WTC11 (cell line): ENCODE data around the gene TSC22D4. TPM values are rescaled to one million over a fixed set of nuclear protein-coding genes. Genes with fewer than 3 reads are reported as not detected.

Experiments used
- ATAC-seq: fragments of 200-7000 bp; cut with Tn5 transposase; 2 replicates; pipeline ENCODE4 v1.10.0; 2021; ENCODE audit warnings: mild to moderate bottlenecking, moderate library complexity
- CTCF ChIA-PET: fragments of 300-600 bp; sonication (Branson Sonifier 250); formaldehyde crosslinking; loops from one replicate; lab custom pipeline; 2021; ENCODE audit warnings: antibody characterized with exemption; lab: Charles Lee
- POLR2A ChIA-PET: fragments of 350-600 bp; sonication (Branson Sonifier 250); formaldehyde crosslinking; loops from one replicate; lab custom pipeline; 2021; ENCODE audit warnings: antibody characterized with exemption; lab: Charles Lee
- DNase-seq: peaks from one replicate; pipeline ENCODE4 v3.0.0; 2021; ENCODE audit warnings: low spot score
- H3K27ac Mint-ChIP-seq: 2 replicates; pipeline ENCODE4 v1.8.0; 2021; ENCODE audit warnings: mixed read lengths
- H3K27me3 Mint-ChIP-seq: 2 replicates; pipeline ENCODE4 v1.8.0; 2021; ENCODE audit warnings: low read depth, mild to moderate bottlenecking, moderate library complexity, mixed read lengths
- H3K36me3 Mint-ChIP-seq: 2 replicates; pipeline ENCODE4 v1.8.0; 2021; ENCODE audit warnings: mixed read lengths
- H3K4me1 Mint-ChIP-seq: 2 replicates; pipeline ENCODE4 v1.8.0; 2022; ENCODE audit warnings: mixed read lengths
- H3K4me3 Mint-ChIP-seq: 2 replicates; pipeline ENCODE4 v1.8.0; 2021; ENCODE audit warnings: mild to moderate bottlenecking, moderate library complexity, mixed read lengths
- H3K9me3 Mint-ChIP-seq: 2 replicates; pipeline ENCODE4 v1.8.0; 2021; ENCODE audit warnings: mixed read lengths
- AR ChIP-seq: fragments of 250-450 bp; sonication (Bioruptor Pico); IDR thresholded peaks from 2 replicates; pipeline ENCODE4 v1.9.0; 2021; ENCODE audit warnings: mild to moderate bottlenecking
- CBFB ChIP-seq: sonication (generic); formaldehyde crosslinking; IDR thresholded peaks from 2 replicates; pipeline ENCODE4 v1.8.1; 2022; ENCODE audit warnings: mild to moderate bottlenecking, low read depth, missing genetic modification reagents
- CREM ChIP-seq: sonication (generic); formaldehyde crosslinking; IDR thresholded peaks from 2 replicates; pipeline ENCODE4 v1.8.1; 2022; ENCODE audit warnings: mild to moderate bottlenecking, missing genetic modification reagents, moderate library complexity
- E2F4 ChIP-seq: sonication (generic); formaldehyde crosslinking; IDR thresholded peaks from 2 replicates; pipeline ENCODE4 v1.8.1; 2022; ENCODE audit warnings: low read depth, mild to moderate bottlenecking, moderate library complexity, missing genetic modification reagents, borderline replicate concordance
- FOXP1 ChIP-seq: sonication (generic); formaldehyde crosslinking; IDR thresholded peaks from 2 replicates; pipeline ENCODE4 v1.8.0; 2022; ENCODE audit warnings: missing genetic modification reagents, mild to moderate bottlenecking, moderate library complexity, borderline replicate concordance
- HMGXB4 ChIP-seq: sonication (generic); formaldehyde crosslinking; IDR thresholded peaks from 2 replicates; pipeline ENCODE4 v1.8.1; 2023; ENCODE audit warnings: mild to moderate bottlenecking, moderate library complexity, missing genetic modification reagents
- KAT7 ChIP-seq: sonication (generic); formaldehyde crosslinking; IDR thresholded peaks from 2 replicates; pipeline ENCODE4 v1.8.1; 2023; ENCODE audit warnings: missing genetic modification reagents, mild to moderate bottlenecking, borderline replicate concordance
- MLX ChIP-seq: sonication (generic); formaldehyde crosslinking; IDR thresholded peaks from 2 replicates; pipeline ENCODE4 v1.8.1; 2023; ENCODE audit warnings: mild to moderate bottlenecking, missing genetic modification reagents, moderate library complexity
- PRDM15 ChIP-seq: sonication (generic); formaldehyde crosslinking; IDR thresholded peaks from 2 replicates; pipeline ENCODE4 v1.8.0; 2022; ENCODE audit warnings: missing genetic modification reagents
- ZNF219 ChIP-seq: sonication (generic); formaldehyde crosslinking; IDR thresholded peaks from 2 replicates; pipeline ENCODE4 v1.8.0; 2023; ENCODE audit warnings: missing genetic modification reagents, mild to moderate bottlenecking, borderline replicate concordance
- ZNF281 ChIP-seq: sonication (generic); formaldehyde crosslinking; IDR thresholded peaks from 2 replicates; pipeline ENCODE4 v1.8.0; 2023; ENCODE audit warnings: mild to moderate bottlenecking, missing genetic modification reagents
- ZNF317 ChIP-seq: sonication (generic); formaldehyde crosslinking; IDR thresholded peaks from 2 replicates; pipeline ENCODE4 v1.8.1; 2023; ENCODE audit warnings: low read depth, mild to moderate bottlenecking, moderate library complexity, missing genetic modification reagents, borderline replicate concordance
- total RNA-seq: library from RNA; stranded (reverse); gene quantifications from 3 replicates; pipeline ENCODE4 v1.2.3, GENCODE V29; 2021

Gene TSC22D4
- total RNA-seq, 1 experiment from 2014 or later: 34.5 TPM

- peak; percentile 62 for DNase-seq
- H3K4me1 Mint-ChIP-seq: peaks cover 20% of the 10 kb centered on the region
- peak overlapping the region; percentile 49 for H3K4me3 Mint-ChIP-seq
- TF ChIP-seq CREM: no peak
- no peak for TF ChIP-seq ZNF281 (CRISPR knock-in tag)
- peak; percentile 63; the same call in 1 of the 2 replicates for TF ChIP-seq HMGXB4
- no peak for TF ChIP-seq ZNF317
- no peak for TF ChIP-seq FOXP1
- POLR2A ChIA-PET: interaction anchor here (0.6 kb wide), 2 partner anchors 350 to 1830 kb away, joined by 3 read pairs; partner anchors contain the start of gene EPHB4
- CTCF ChIA-PET: interaction anchor here (0.7 to 7.3 kb wide), 16 partner anchors 7 to 214 kb away, joined by 3 to 82 read pairs (median 4); partner anchors contain the start of genes FBXO24, LRCH4 and MOSPD3
- H3K9me3 Mint-ChIP-seq: no peaks in the 10 kb centered on the region
- no peaks in the 10 kb centered on the region for H3K27me3 Mint-ChIP-seq
- no peak overlapping the region for H3K27ac Mint-ChIP-seq
- no peaks in the 10 kb centered on the region for H3K36me3 Mint-ChIP-seq
- peak; percentile 8; the same call in 1 of the 2 replicates for ATAC-seq
Measured at GRCh38 chr7:100476903-100477870, 1.8 kb downstream of the TSC22D4 start.

- Mint-ChIP-seq H3K4me3 (no peak overlapping the region), H3K36me3 (no peaks in the 10 kb centered on the region), H3K27ac (no peak overlapping the region), H3K9me3 (no peaks in the 10 kb centered on the region), H3K4me1 (peaks cover 23% of the 10 kb centered on the region), H3K27me3 (no peaks in the 10 kb centered on the region)
- ChIA-PET CTCF (interaction anchor here (0.8 to 2.7 kb wide), 7 partner anchors 10 to 249 kb away, joined by 3 to 22 read pairs (median 4); partner anchors contain the start of gene AGFG2), POLR2A (no interaction called here)
- ATAC-seq: no peak
- TF ChIP-seq PRDM15 (no peak), MLX (CRISPR knock-in tag) (no peak), AR (CRISPR knock-in tag) (no peak), E2F4 (CRISPR knock-in tag) (no peak), FOXP1 (no peak), CBFB (CRISPR knock-in tag) (no peak), KAT7 (no peak), ZNF219 (no peak)
- DNase-seq: no peak
Measured at GRCh38 chr7:100476101-100476780, 2.8 kb downstream of the TSC22D4 start.
